DMS79 treated with DMSO at 0.1 percent for 48 hours (cell line): ENCODE results near the gene ARHGAP9.
A peak's percentile ranks its signal among the peaks of the same experiment; 100 is the strongest.
"Not testable (repeated sequence)": the region's sequence is repeated elsewhere in the genome, so short reads cannot be mapped to it uniquely, and the experiment has no call there.

Experiments used
- DNase-seq: peaks from one replicate; lab custom pipeline; 2025; lab: John Stamatoyannopoulos, UW

The ARHGAP9 gene

DNA sequence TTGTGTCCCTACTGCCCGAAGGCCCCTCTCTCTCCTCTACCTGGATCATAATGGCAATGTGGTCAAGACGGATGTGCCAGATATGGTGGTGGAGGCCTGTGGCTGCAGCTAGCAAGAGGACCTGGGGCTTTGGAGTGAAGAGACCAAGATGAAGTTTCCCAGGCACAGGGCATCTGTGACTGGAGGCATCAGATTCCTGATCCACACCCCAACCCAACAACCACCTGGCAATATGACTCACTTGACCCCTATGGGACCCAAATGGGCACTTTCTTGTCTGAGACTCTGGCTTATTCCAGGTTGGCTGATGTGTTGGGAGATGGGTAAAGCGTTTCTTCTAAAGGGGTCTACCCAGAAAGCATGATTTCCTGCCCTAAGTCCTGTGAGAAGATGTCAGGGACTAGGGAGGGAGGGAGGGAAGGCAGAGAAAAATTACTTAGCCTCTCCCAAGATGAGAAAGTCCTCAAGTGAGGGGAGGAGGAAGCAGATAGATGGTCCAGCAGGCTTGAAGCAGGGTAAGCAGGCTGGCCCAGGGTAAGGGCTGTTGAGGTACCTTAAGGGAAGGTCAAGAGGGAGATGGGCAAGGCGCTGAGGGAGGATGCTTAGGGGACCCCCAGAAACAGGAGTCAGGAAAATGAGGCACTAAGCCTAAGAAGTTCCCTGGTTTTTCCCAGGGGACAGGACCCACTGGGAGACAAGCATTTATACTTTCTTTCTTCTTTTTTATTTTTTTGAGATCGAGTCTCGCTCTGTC, 22.8 kb downstream of the ARHGAP9 start:
- no peak for DNase-seq

DNA sequence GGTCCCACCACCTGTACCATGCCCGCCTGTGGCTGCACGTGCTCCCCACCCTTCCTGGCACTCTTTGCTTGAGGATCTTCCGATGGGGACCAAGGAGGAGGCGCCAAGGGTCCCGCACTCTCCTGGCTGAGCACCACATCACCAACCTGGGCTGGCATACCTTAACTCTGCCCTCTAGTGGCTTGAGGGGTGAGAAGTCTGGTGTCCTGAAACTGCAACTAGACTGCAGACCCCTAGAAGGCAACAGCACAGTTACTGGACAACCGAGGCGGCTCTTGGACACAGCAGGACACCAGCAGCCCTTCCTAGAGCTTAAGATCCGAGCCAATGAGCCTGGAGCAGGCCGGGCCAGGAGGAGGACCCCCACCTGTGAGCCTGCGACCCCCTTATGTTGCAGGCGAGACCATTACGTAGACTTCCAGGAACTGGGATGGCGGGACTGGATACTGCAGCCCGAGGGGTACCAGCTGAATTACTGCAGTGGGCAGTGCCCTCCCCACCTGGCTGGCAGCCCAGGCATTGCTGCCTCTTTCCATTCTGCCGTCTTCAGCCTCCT, 23.4 kb downstream of the ARHGAP9 start:
- DNase-seq: peak; percentile 55

- DNase-seq: no peak
These were observed 24.1 kb downstream of the ARHGAP9 start for GRCh38 chr12:57455374-57456144.

- peak; percentile 62 for DNase-seq
These were observed 24.9 kb downstream of the ARHGAP9 start, which contains the start of gene INHBE for GRCh38 chr12:57454566-57455373. Gene INHBE (plus strand): TSS chr12:57455307. CDS start chr12:57455537, 230 bp downstream.

- DNase-seq: no peak
These were observed 25.5 kb downstream of the ARHGAP9 start for GRCh38 chr12:57454213-57454565.

GRCh38 chr12:57452937-57453509, 26.6 kb downstream of the ARHGAP9 start:
- DNase-seq: peak; percentile 35

DNA sequence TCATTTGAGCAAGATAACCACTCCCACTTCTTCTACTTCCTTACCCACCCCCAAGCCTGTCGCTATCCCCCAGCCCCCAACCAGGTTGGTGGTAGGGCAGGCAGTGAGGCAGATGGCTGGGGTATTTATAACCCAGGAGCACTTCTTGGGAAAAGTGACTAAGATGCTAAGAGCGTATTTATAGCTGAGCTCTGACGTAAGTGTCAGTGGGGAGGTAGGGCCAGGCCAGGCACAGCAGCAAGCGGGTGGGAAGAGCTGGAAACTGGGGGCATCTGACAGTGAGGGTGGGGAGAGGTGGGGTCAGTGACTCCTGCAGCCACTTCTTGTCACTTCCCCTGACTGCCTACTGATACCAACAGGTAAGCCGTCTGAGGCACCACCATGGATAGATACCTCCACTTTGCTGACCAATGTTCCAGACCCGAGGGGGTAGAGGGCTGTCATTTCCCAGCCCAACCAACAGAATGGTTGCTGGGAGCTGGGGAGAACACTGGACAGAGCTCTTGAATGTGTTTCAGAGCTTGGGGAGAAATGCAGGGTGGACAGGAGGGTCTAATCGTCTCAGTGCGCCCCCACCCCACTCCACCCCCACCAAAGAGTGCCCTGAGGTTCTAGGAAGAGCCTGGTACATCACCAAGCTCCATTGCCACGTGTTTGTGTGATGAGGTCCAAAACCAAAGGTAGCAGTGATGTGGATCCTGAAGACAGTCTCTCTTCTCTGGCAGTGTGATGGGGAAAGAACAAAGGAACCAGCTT, 27.3 kb downstream of the ARHGAP9 start:
- DNase-seq: no peak

DNA sequence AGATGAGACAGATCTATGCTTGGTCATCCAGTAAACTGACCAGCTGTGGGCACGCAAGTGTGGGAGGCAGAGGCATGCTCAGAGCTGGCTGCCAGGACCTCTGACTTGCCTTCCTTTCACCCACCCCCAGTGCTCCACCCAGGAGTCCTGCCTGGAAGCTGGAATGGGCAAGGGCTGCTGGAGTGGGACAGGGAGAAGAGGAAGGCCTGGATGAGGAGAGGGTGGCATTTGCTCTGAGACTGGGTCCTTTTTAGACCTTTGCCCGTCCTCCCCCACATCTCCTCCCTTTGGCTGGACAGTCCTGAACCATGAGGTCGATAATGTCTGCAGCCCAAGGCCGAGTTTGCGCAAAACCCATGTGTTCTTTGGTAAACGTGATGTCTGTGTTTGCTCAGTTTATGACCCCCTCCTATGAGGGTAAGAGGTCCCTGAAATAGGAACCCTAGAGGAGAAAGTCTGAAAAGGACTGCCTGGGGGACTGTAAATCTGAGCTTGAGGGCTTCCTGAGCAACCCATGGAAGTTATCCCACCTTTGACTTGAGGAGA, 28.4 kb downstream of the ARHGAP9 start:
- no peak for DNase-seq

DNA sequence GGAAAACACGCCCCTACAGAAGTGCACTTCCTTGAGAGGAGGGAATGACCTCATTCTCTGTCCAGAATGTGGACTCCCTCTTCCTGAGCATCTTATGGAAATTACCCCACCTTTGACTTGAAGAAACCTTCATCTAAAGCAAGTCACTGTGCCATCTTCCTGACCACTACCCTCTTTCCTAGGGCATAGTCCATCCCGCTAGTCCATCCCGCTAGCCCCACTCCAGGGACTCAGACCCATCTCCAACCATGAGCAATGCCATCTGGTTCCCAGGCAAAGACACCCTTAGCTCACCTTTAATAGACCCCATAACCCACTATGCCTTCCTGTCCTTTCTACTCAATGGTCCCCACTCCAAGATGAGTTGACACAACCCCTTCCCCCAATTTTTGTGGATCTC, 29.6 kb downstream of the ARHGAP9 start:
- no peak for DNase-seq

- no peak for DNase-seq
These were observed 30.3 kb downstream of the ARHGAP9 start for GRCh38 chr12:57449375-57449774.

- no peak for DNase-seq
These were observed 31.0 kb downstream of the ARHGAP9 start for GRCh38 chr12:57448669-57449068.

DNA sequence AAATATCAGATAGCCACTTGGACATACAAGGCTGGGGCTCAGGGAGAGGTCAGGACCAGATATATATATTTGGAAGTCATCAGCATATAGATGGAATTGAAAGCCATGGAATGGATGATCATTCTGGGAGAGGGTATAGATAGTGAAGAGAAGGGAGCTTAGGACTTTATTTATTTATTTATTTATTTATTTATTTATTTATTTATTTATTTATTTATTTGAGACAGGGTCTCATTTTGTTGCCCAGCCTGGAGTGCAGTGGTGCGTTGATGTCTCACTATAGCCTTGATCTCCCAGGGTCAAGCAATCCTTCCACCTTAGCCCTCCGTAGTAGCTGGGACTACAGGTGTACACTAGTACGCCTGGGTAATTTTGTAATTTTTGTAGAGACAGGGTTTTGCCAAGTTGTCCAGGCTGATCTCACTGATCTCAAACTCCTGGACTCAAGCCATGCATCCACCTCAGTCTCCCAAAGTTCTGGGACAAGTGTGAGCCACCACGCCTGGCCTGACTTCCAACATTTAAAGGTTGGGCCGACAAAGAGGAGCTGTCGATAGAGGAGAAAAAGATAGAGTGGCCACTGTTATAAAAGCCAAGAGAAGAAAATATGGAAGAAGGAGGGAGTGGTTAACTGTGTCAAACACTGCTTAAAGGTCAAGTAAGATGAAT, 33.2 kb downstream of the ARHGAP9 start:
- no peak for DNase-seq

DNA sequence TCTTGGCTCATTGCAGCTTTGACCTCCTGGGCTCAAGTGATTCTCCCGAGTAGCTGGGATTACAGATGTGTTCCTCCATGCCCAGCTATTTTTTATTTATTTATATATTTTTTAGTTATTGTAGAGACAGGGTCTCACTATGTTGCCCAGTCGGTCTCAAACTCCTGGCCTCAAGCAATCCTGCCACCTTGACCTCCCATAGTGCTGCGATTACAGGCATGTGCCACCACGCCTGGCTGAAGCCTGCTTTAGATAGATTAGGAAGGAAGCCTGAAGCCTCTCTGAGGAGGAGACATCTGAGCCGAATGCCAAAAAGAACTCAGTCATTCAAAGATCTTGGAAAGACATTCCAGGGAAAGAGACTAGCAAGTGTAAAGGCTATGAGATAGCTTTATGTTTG, 34.9 kb downstream of the ARHGAP9 start:
- no peak for DNase-seq

DNA sequence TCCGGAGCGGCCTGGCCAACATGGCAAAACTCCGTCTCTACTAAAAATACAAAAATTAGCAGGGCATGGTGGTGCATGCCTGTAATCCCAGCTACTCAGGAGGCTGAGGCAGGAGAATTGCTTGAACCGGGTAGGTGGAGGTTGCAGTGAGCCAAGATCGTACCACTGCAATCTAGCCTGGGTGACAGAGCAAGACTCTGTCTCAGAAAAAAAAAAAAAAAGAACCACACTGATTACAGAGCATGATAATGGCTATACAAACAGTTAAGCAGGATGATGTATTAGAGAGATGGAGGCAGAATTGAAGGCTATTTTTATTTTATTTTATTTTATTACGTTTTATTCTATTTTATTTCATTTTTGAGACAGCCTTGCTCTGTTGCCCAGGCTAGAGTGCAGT, 35.3 kb downstream of the ARHGAP9 start:
- not testable (repeated sequence) for DNase-seq

DNA sequence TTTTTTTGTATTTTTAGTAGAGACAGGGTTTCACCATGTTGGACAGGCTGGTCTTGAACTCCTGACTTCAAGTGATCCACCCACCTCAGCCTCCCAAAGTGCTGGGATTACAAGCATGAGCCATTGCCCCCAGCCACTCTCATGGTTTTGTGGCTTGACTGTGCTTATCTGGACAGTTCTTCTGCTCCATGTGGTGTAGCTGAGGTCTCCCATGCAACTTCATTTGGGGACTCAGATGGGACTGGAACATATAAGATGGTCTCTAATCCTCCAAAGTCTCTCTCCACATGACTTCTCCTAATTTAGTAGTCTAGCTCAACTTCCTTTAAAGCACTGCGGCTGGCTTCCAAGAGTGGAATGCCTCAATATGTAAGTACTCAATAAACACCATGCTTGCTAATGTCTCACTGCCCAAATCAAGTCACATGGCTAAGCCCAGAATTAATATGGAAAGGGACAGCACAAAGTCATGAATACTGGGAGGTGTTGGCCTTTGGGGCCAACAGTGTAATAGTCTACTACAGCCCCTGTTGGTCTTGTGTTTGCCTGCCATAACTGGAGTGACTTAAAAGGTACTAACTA, 37.7 kb downstream of the ARHGAP9 start:
- no peak for DNase-seq

DNA sequence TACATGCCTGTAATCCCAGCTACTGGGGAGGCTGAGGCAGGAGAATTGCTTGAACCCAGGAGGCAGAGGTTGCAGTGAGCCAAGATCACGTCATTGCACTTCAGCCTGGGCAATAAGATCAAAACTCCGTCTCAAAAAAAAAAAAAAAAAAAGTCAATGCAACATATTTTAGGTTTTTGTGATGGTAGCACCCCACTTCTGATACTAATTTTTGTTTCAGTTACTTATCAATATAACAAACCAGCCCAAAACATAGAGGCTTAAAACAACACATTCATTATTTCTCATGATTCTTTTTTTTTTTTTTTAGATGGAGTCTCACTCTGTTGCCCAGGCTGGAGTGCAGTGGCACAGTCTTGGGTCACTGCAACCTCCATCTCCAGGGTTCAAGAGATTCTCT, 38.3 kb downstream of the ARHGAP9 start:
- not testable (repeated sequence) for DNase-seq

- no peak for DNase-seq
These were observed 39.9 kb downstream of the ARHGAP9 start for GRCh38 chr12:57439762-57440266.

GRCh38 chr12:57438400-57438799, 41.3 kb downstream of the ARHGAP9 start:
- no peak for DNase-seq

GRCh38 chr12:57435293-57435692, 44.4 kb downstream of the ARHGAP9 start:
- DNase-seq: no peak
